Nephron (organoid): ENCODE results near the gene SPINDOC.

Experiments used
- H3K27ac Mint-ChIP-seq, 3 experiments: 2 replicates each; pipeline ENCODE4 v1.8.0; 2020; ENCODE audit warnings: mixed read lengths in 3 of 3, mild to moderate bottlenecking in 2 of 3, moderate library complexity in 1 of 3
- H3K27me3 Mint-ChIP-seq: 2 replicates; pipeline ENCODE4 v1.8.0; 2021; ENCODE audit warnings: low read depth, mild to moderate bottlenecking, moderate library complexity, mixed read lengths
- H3K36me3 Mint-ChIP-seq: 2 replicates; pipeline ENCODE4 v1.8.0; 2020; ENCODE audit warnings: low read depth, mixed read lengths
- H3K4me1 Mint-ChIP-seq: 2 replicates; pipeline ENCODE4 v1.8.0; 2020; ENCODE audit warnings: mixed read lengths
- H3K4me3 Mint-ChIP-seq, 3 experiments: 2 replicates each; pipeline ENCODE4 v1.8.0; 2020; ENCODE audit warnings: mild to moderate bottlenecking in 3 of 3, mixed read lengths in 3 of 3, moderate library complexity in 2 of 3
- H3K9me3 Mint-ChIP-seq: 2 replicates; pipeline ENCODE4 v1.8.0; 2020; ENCODE audit warnings: mixed read lengths
- CTCF ChIP-seq, 3 experiments: fragments of 200-600 bp; sonication (generic); IDR thresholded peaks; one replicate each; pipeline ENCODE4 v1.5.0; 2021; ENCODE audit warnings: antibody characterized with exemption in 3 of 3; ENCODE audit not compliant: unreplicated experiment in 3 of 3

Gene SPINDOC

GRCh38 chr11:63813035-63813562, at the start of gene SPINDOC:
Gene SPINDOC, plus strand, starts transcription at chr11:63813456. Its CDS starts 231 bp downstream, at chr11:63813687.
- peaks cover 29% of the 10 kb centered on the region for H3K4me1 Mint-ChIP-seq
- TF ChIP-seq CTCF (IDR thresholded peaks at IDR 0.05; ENCODE audit: unreplicated experiment in 3 of 3), result no peak
- no peaks in the 10 kb centered on the region for H3K9me3 Mint-ChIP-seq
- peaks cover 28% of the 10 kb centered on the region for H3K36me3 Mint-ChIP-seq
- H3K27ac Mint-ChIP-seq, result peak within 1 kb of the TSS; percentile 31 to 46 (median 35)
- H3K27me3 Mint-ChIP-seq, result no peaks in the 10 kb centered on the region
- peak within 1 kb of the TSS; percentile 88 to 92 (median 91) for H3K4me3 Mint-ChIP-seq

- H3K27ac Mint-ChIP-seq, result no peak overlapping the region
- H3K9me3 Mint-ChIP-seq, result no peaks in the 10 kb centered on the region
- no peak for TF ChIP-seq CTCF (IDR thresholded peaks at IDR 0.05; ENCODE audit: unreplicated experiment in 3 of 3)
- H3K27me3 Mint-ChIP-seq, result no peaks in the 10 kb centered on the region
- peaks cover 30% of the 10 kb centered on the region for H3K4me1 Mint-ChIP-seq
- peak overlapping the region; percentile 69 to 76 (median 71) for H3K4me3 Mint-ChIP-seq
- H3K36me3 Mint-ChIP-seq, result peaks cover 23% of the 10 kb centered on the region
Measured at GRCh38 chr11:63763496-63764339, 49.5 kb upstream of the SPINDOC start.

- Mint-ChIP-seq H3K27me3 (no peaks in the 10 kb centered on the region), H3K9me3 (no peaks in the 10 kb centered on the region), H3K4me1 (peaks cover 30% of the 10 kb centered on the region), H3K4me3 (peak overlapping the region in 2 of 3 experiments; percentile 36 to 50), H3K36me3 (peaks cover 17% of the 10 kb centered on the region), H3K27ac (no peak overlapping the region)
- TF ChIP-seq CTCF (IDR thresholded peaks at IDR 0.05; ENCODE audit: unreplicated experiment in 3 of 3), result no peak
Measured at GRCh38 chr11:63764340-63764678, 48.9 kb upstream of the SPINDOC start.

- no peak for TF ChIP-seq CTCF (IDR thresholded peaks at IDR 0.05; ENCODE audit: unreplicated experiment in 3 of 3)
- H3K27me3 Mint-ChIP-seq, result peaks cover 3% of the 10 kb centered on the region
- H3K4me3 Mint-ChIP-seq, result peak overlapping the region; percentile 80 to 92 (median 81)
- H3K9me3 Mint-ChIP-seq, result no peaks in the 10 kb centered on the region
- H3K27ac Mint-ChIP-seq, result peak overlapping the region; percentile 88 to 99 (median 92)
- H3K36me3 Mint-ChIP-seq, result peaks cover 12% of the 10 kb centered on the region
- H3K4me1 Mint-ChIP-seq, result peaks cover 32% of the 10 kb centered on the region
Measured at GRCh38 chr11:63764679-63765647, 48.3 kb upstream of the SPINDOC start.

- Mint-ChIP-seq H3K4me3 (peak overlapping the region; percentile 92 to 100 (median 99)), H3K27ac (peak overlapping the region; percentile 88 to 99 (median 98)), H3K4me1 (peaks cover 36% of the 10 kb centered on the region), H3K9me3 (no peaks in the 10 kb centered on the region), H3K27me3 (peaks cover 9% of the 10 kb centered on the region), H3K36me3 (peaks cover 12% of the 10 kb centered on the region)
- no peak for TF ChIP-seq CTCF (IDR thresholded peaks at IDR 0.05; ENCODE audit: unreplicated experiment in 3 of 3)
Measured at GRCh38 chr11:63765688-63766241, 47.5 kb upstream of the SPINDOC start.
